GM23248 (cell line): Measurements from ENCODE around the gene GPT2. TPM values are rescaled to one million over a fixed set of nuclear protein-coding genes. Genes with fewer than 3 reads are reported as not detected.

Source experiments
- DNase-seq: peaks from one replicate; pipeline ENCODE4 v3.0.0-alpha.2; 2015
- H2AFZ ChIP-seq: fragments of 200-600 bp; sonication (generic); 2 replicates; pipeline ENCODE4 v1.6.1; 2016; ENCODE audit warnings: antibody characterized with exemption
- H3F3A ChIP-seq: fragments of 200-600 bp; sonication (generic); 2 replicates; pipeline ENCODE4 v1.6.1; 2016; ENCODE audit warnings: mild to moderate bottlenecking, antibody characterized with exemption, mixed run types; ENCODE audit not compliant: insufficient read depth
- H3K27ac ChIP-seq: fragments of 200-600 bp; sonication (generic); 2 replicates; pipeline ENCODE4 v1.5.1; 2016; ENCODE audit warnings: mild to moderate bottlenecking
- H3K27me3 ChIP-seq: fragments of 200-600 bp; sonication (generic); replicated peaks from 2 replicates; pipeline ENCODE4 v1.6.1; 2016; ENCODE audit warnings: mild to moderate bottlenecking; ENCODE audit not compliant: insufficient read depth
- H3K36me3 ChIP-seq: fragments of 200-600 bp; sonication (generic); 2 replicates; pipeline ENCODE4 v1.6.1; 2016; ENCODE audit warnings: low read depth, mild to moderate bottlenecking
- H3K4me1 ChIP-seq: fragments of 200-600 bp; sonication (generic); 2 replicates; pipeline ENCODE4 v1.6.1; 2016; ENCODE audit warnings: mild to moderate bottlenecking; ENCODE audit not compliant: insufficient read depth
- H3K4me2 ChIP-seq: fragments of 200-600 bp; sonication (generic); one replicate; pipeline ENCODE4 v1.6.1; 2016; ENCODE audit warnings: mild to moderate bottlenecking; ENCODE audit not compliant: unreplicated experiment
- H3K4me3 ChIP-seq: fragments of 200-600 bp; sonication (generic); 2 replicates; pipeline ENCODE4 v1.5.1; 2016; ENCODE audit warnings: mild to moderate bottlenecking
- H3K79me2 ChIP-seq: fragments of 200-600 bp; sonication (generic); 2 replicates; pipeline ENCODE4 v1.6.1; 2016; ENCODE audit warnings: mild to moderate bottlenecking; ENCODE audit not compliant: insufficient read depth
- H3K9ac ChIP-seq: fragments of 200-600 bp; sonication (generic); 2 replicates; pipeline ENCODE4 v1.6.1; 2016; ENCODE audit warnings: mild to moderate bottlenecking
- H3K9me2 ChIP-seq: fragments of 200-600 bp; sonication (generic); 2 replicates; pipeline ENCODE4 v1.6.1; 2016; ENCODE audit warnings: mixed run types, mild to moderate bottlenecking, moderate library complexity; ENCODE audit not compliant: insufficient read depth
- H3K9me3 ChIP-seq: fragments of 200-600 bp; sonication (generic); one replicate; pipeline ENCODE4 v1.6.1; 2017; ENCODE audit warnings: low read depth
- H4K20me1 ChIP-seq: fragments of 200-600 bp; sonication (generic); 2 replicates; pipeline ENCODE4 v1.6.0; 2016; ENCODE audit not compliant: insufficient read depth
- EZH2 ChIP-seq: fragments of 200-600 bp; sonication (generic); IDR thresholded peaks from 2 replicates; pipeline ENCODE4 v1.6.1; 2018; ENCODE audit warnings: antibody characterized with exemption, mild to moderate bottlenecking; ENCODE audit not compliant: insufficient read depth, poor library complexity, severe bottlenecking
- EZH2phosphoT487 ChIP-seq: fragments of 200-600 bp; sonication (generic); IDR thresholded peaks from 2 replicates; pipeline ENCODE4 v1.6.1; 2018; ENCODE audit warnings: antibody characterized with exemption, moderate library complexity, mild to moderate bottlenecking, low read depth; ENCODE audit not compliant: insufficient read depth
- WGBS, 2 experiments: methylation state at CpG; one replicate each; pipeline ENCODE4 v1.1.6; 2015 to 2017; ENCODE audit warnings: low lambda C conversion rate in 2 of 2, low coverage in 1 of 2; ENCODE audit errors: missing lambda C conversion rate in 2 of 2; 5-methylcytosine and 5-hydroxymethylcytosine counted together
- in situ Hi-C: fragments of 300-500 bp; cut with MboI; formaldehyde crosslinking; loops from 2 replicates; pipeline ENCODE4 v1.15.0; 2020
- polyA plus RNA-seq: library from polyadenylated mRNA; unstranded; fragments of >200 nt; fragmentation: Nextera tagmentation; extraction: Ambion mirVana; gene quantifications from 2 replicates; pipeline ENCODE4 v1.2.1, GENCODE V29; 2016
- small RNA-seq: library from RNA; depleted of rRNA; stranded (forward); fragments of <200 nt; gene quantifications from one replicate; pipeline ENCODE3, GENCODE V24; 2014; ENCODE audit warnings: low read depth, low replicate concordance
- total RNA-seq: library from RNA; depleted of rRNA; stranded (reverse); fragments of >200 nt; shearing (Covaris generic); gene quantifications from 2 replicates; pipeline ENCODE4 v1.2.3, GENCODE V29; 2014; rRNA removed

Gene GPT2
- total and polyA plus RNA-seq, 2 experiments from 2014 or later: 26.9 to 33.7 TPM

- no peaks in the 10 kb centered on the region for H3K27me3 ChIP-seq
- peak; percentile 51 for DNase-seq
- peak overlapping the region; percentile 93 for H3K4me3 ChIP-seq
- peak overlapping the region; percentile 84 for H2AFZ ChIP-seq
- H3K9me3 ChIP-seq: no peaks in the 10 kb centered on the region
- TF ChIP-seq EZH2phosphoT487 (no peak), EZH2 (no peak)
- peak overlapping the region; percentile 97 for H3K9ac ChIP-seq
- peak overlapping the region; percentile 93 for H3K4me2 ChIP-seq
- in situ Hi-C loops: no loop called here
- H3K79me2 ChIP-seq: peaks cover 41% of the 10 kb centered on the region
- no peaks in the 10 kb centered on the region for H3K9me2 ChIP-seq
- H4K20me1 ChIP-seq: no peaks in the 10 kb centered on the region
- H3K27ac ChIP-seq: peak overlapping the region; percentile 93
- H3K36me3 ChIP-seq: peaks cover 10% of the 10 kb centered on the region; the same call in 1 of the 2 replicates
- 47 to 59% methylated on average over 6 of the region's 6 CpGs for WGBS, 2 experiments
- H3K4me1 ChIP-seq: peaks cover 21% of the 10 kb centered on the region
- peaks cover 8% of the 10 kb centered on the region for H3F3A ChIP-seq
Observed at GRCh38 chr16:46974352-46974751, 90.2 kb downstream of the GPT2 start.

DNA sequence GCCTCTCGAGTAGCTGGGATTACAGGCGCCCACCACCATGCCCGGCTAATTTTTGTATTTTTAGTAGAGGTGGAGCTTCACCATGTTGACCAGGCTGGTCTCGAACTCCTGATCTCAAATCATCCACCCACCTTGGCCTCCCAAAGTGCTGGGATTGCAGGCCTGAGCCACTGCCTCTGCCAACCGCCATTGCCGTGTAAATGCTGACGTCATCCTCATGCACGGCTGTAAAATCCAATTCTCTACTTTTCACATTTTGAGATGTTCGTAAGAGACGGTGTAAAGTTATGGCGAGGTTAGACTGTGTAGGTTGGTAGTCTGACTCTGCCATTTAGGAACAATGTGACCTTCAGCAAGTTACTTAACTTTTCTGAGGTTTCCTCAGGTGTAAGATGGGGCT is 91.0 kb downstream of the GPT2 start:
- in situ Hi-C loops: no loop called here
- H3K27ac ChIP-seq: no peak overlapping the region
- peaks cover 21% of the 10 kb centered on the region for H3K4me1 ChIP-seq
- 97 to 99% methylated on average over 11 of the region's 11 CpGs for WGBS, 2 experiments
- no peaks in the 10 kb centered on the region for H3K27me3 ChIP-seq
- no peak overlapping the region for H3K9ac ChIP-seq
- H4K20me1 ChIP-seq: no peaks in the 10 kb centered on the region
- no peak overlapping the region for H2AFZ ChIP-seq
- TF ChIP-seq EZH2 (no peak), EZH2phosphoT487 (no peak)
- no peak overlapping the region for H3K4me3 ChIP-seq
- H3K79me2 ChIP-seq: peaks cover 33% of the 10 kb centered on the region
- H3K4me2 ChIP-seq: no peak overlapping the region
- H3K36me3 ChIP-seq: peaks cover 3% of the 10 kb centered on the region; the same call in 1 of the 2 replicates
- no peaks in the 10 kb centered on the region for H3K9me3 ChIP-seq
- no peaks in the 10 kb centered on the region for H3K9me2 ChIP-seq
- DNase-seq: no peak
- peaks cover 8% of the 10 kb centered on the region for H3F3A ChIP-seq

- Histone ChIP-seq H3K36me3 (no peaks in the 10 kb centered on the region), H3K4me2 (no peak overlapping the region), H3K9me3 (no peaks in the 10 kb centered on the region), H3K27ac (no peak overlapping the region), H3K79me2 (peaks cover 25% of the 10 kb centered on the region), H3K4me1 (peaks cover 21% of the 10 kb centered on the region), H3K9ac (no peak overlapping the region), H3K9me2 (no peaks in the 10 kb centered on the region), H2AFZ (no peak overlapping the region), H3F3A (peaks cover 8% of the 10 kb centered on the region), H3K4me3 (no peak overlapping the region), H3K27me3 (no peaks in the 10 kb centered on the region), H4K20me1 (no peaks in the 10 kb centered on the region)
- in situ Hi-C loops: no loop called here
- DNase-seq: no peak
- TF ChIP-seq EZH2 (no peak), EZH2phosphoT487 (no peak)
- WGBS, 2 experiments: 78 to 80% methylated on average over 4 of the region's 4 CpGs
Observed at GRCh38 chr16:46975908-46976470, 91.8 kb downstream of the GPT2 start.

GRCh38 chr16:46976550-46976949 is 92.4 kb downstream of the GPT2 start:
- no peak for DNase-seq
- Histone ChIP-seq H4K20me1 (no peaks in the 10 kb centered on the region), H3K79me2 (peaks cover 19% of the 10 kb centered on the region), H3K4me2 (no peak overlapping the region), H3K27ac (no peak overlapping the region), H2AFZ (no peak overlapping the region), H3K9me2 (no peaks in the 10 kb centered on the region), H3K9me3 (no peaks in the 10 kb centered on the region), H3K9ac (no peak overlapping the region), H3K27me3 (no peaks in the 10 kb centered on the region), H3K36me3 (no peaks in the 10 kb centered on the region), H3K4me1 (peaks cover 15% of the 10 kb centered on the region), H3K4me3 (no peak overlapping the region), H3F3A (peaks cover 8% of the 10 kb centered on the region)
- TF ChIP-seq EZH2: no peak
- TF ChIP-seq EZH2phosphoT487: no peak
- in situ Hi-C loops: no loop called here
- 82 to 84% methylated on average over 4 of the region's 4 CpGs for WGBS, 2 experiments

Small RNA genes lying within 50 kb of the gene (small RNA-seq; reads per million reads assigned to genes)
- not detected for gene AC007225.2

Other genes starting within 250 kb of the GPT2 start
- gene VPS35, start 195.2 kb upstream of the GPT2 start, total RNA-seq: 182 and 213 TPM in 2 replicates
- gene VPS35, start 195.2 kb upstream of the GPT2 start, polyA plus RNA-seq: 86.8 and 91.1 TPM in 2 replicates
- 7.8 and 13.3 TPM in 2 replicates for gene ORC6, start 194.7 kb upstream of the GPT2 start, total RNA-seq
- gene ORC6, start 194.7 kb upstream of the GPT2 start, polyA plus RNA-seq: 10.7 and 11.6 TPM in 2 replicates
- not detected in 2 replicates for gene MYLK3, start 136.0 kb upstream of the GPT2 start, total RNA-seq
- 0.11 TPM in 1 of 2 replicates, not detected in the other for gene MYLK3, start 136.0 kb upstream of the GPT2 start, polyA plus RNA-seq
- 4.6 and 7.9 TPM in 2 replicates for gene C16orf87, start 53.2 kb upstream of the GPT2 start, total RNA-seq
- 17.4 and 17.6 TPM in 2 replicates for gene C16orf87, start 53.2 kb upstream of the GPT2 start, polyA plus RNA-seq
- 66.6 and 73.3 TPM in 2 replicates for gene DNAJA2, start 89.3 kb downstream of the GPT2 start, total RNA-seq
- gene DNAJA2, start 89.3 kb downstream of the GPT2 start, polyA plus RNA-seq: 89.4 and 97.3 TPM in 2 replicates